HepG2 (cell line): ENCODE data around the gene CFI. TPM values are rescaled to one million over a fixed set of nuclear protein-coding genes. Genes with fewer than 3 reads are reported as not detected.

Experiments
- ATAD3A ChIP-seq: sonication (generic); formaldehyde crosslinking; IDR thresholded peaks from 2 replicates; pipeline ENCODE4 v1.4.0; 2020; ENCODE audit warnings: missing genetic modification reagents
- KLF15 ChIP-seq: sonication (generic); formaldehyde crosslinking; IDR thresholded peaks from 2 replicates; pipeline ENCODE4 v1.8.1; 2023; ENCODE audit warnings: borderline replicate concordance, mild to moderate bottlenecking, inconsistent platforms, missing genetic modification reagents, mixed read lengths
- KLF16 ChIP-seq, 2 experiments: sonication (generic) in 1 of 2; formaldehyde crosslinking in 1 of 2; IDR thresholded peaks; 2 replicates each; pipeline versions ENCODE4 v1.6.1 to v1.8.0; 2016 to 2023; ENCODE audit warnings: missing genetic modification reagents in 2 of 2, missing compliant biosample characterization in 1 of 2
- MAFK ChIP-seq, 2 experiments: IDR thresholded peaks in 1 of 2; conservative IDR thresholded peaks in 1 of 2; 2 replicates each; pipeline ENCODE4 v1.6.1; 2011; ENCODE audit warnings: improper control_type of control experiment in 2 of 2, low read length in 2 of 2
- MZF1 ChIP-seq: sonication (generic); formaldehyde crosslinking; IDR thresholded peaks from 2 replicates; pipeline ENCODE4 v1.8.1; 2023; ENCODE audit warnings: mild to moderate bottlenecking, missing genetic modification reagents, borderline replicate concordance
- NRL ChIP-seq: sonication (generic); formaldehyde crosslinking; IDR thresholded peaks from 2 replicates; pipeline ENCODE4 v1.5.0; 2020; ENCODE audit warnings: missing genetic modification reagents, mild to moderate bottlenecking, moderate library complexity, borderline replicate concordance
- TEAD2 ChIP-seq: sonication (generic); formaldehyde crosslinking; IDR thresholded peaks from 2 replicates; pipeline ENCODE4 v1.9.0; 2021; ENCODE audit warnings: missing genetic modification reagents
- ZNF256 ChIP-seq: sonication (generic); formaldehyde crosslinking; conservative IDR thresholded peaks from 2 replicates; pipeline ENCODE4 v1.4.0; 2020; ENCODE audit warnings: missing genetic modification reagents
- ZNF431 ChIP-seq: sonication (generic); formaldehyde crosslinking; IDR thresholded peaks from 2 replicates; pipeline ENCODE4 v1.9.0; 2022; ENCODE audit warnings: missing genetic modification reagents, low read depth, mild to moderate bottlenecking, borderline replicate concordance
- ZNF749 ChIP-seq: sonication (generic); formaldehyde crosslinking; IDR thresholded peaks from 2 replicates; pipeline ENCODE4 v1.8.0; 2022; ENCODE audit warnings: mild to moderate bottlenecking, missing genetic modification reagents, moderate library complexity, borderline replicate concordance
- ZNF761 ChIP-seq: sonication (generic); formaldehyde crosslinking; conservative IDR thresholded peaks from 2 replicates; pipeline ENCODE4 v1.4.0; 2020; ENCODE audit warnings: mild to moderate bottlenecking, missing genetic modification reagents
- ZNF776 ChIP-seq: sonication (generic); formaldehyde crosslinking; IDR thresholded peaks from 2 replicates; pipeline ENCODE4 v1.4.0; 2020; ENCODE audit warnings: mild to moderate bottlenecking, missing genetic modification reagents
- polyA plus RNA-seq, 8 experiments: library from polyadenylated mRNA; depleted of rRNA in 3 of 8; stranded (reverse) in 7 of 8; unstranded in 1 of 8; fragments of >200 nt; fragmentation: Illumina TruSeq in 4 of 8; extraction: Trizol in 4 of 8; gene quantifications; 2 replicates each; pipeline versions ENCODE4 v1.2.1 to v1.2.3, GENCODE V29; 2011 to 2016; ENCODE audit warnings: low read depth in 4 of 8, missing spikeins in 1 of 8, mixed read lengths in 1 of 8; ENCODE audit not compliant: insufficient read depth in 1 of 8
- total RNA-seq, 5 experiments: library from RNA; depleted of rRNA; stranded (reverse); fragments of >200 nt; fragmentation: Illumina TruSeq; extraction: Trizol; gene quantifications; 2 replicates each; pipeline ENCODE4 v1.2.3, GENCODE V29; 2016; ENCODE audit warnings: low read depth in 1 of 5
- TF ChIP-seq, protein P1 (sequence below): sonication (generic); formaldehyde crosslinking; IDR thresholded peaks from 2 replicates; pipeline ENCODE4 v1.4.0; 2020; ENCODE audit warnings: mild to moderate bottlenecking, missing genetic modification reagents
- TF ChIP-seq, protein P2 (sequence below), 2 experiments: fragments of 450-650 bp in 1 of 2; sonication (generic) in 1 of 2; formaldehyde crosslinking; IDR thresholded peaks; 2 replicates each; pipeline versions ENCODE4 v1.5.0 to v1.8.0; 2020 to 2022; ENCODE audit warnings: mild to moderate bottlenecking in 1 of 2, missing genetic modification reagents in 1 of 2
- TF ChIP-seq, protein P3 (sequence below): sonication (generic); formaldehyde crosslinking; IDR thresholded peaks from 2 replicates; pipeline ENCODE4 v1.8.1; 2023; ENCODE audit warnings: mild to moderate bottlenecking, inconsistent platforms, moderate library complexity, missing genetic modification reagents, borderline replicate concordance
- TF ChIP-seq, protein P4 (sequence below): sonication (generic); formaldehyde crosslinking; IDR thresholded peaks from 2 replicates; pipeline ENCODE4 v1.5.0; 2020; ENCODE audit warnings: missing genetic modification reagents, mild to moderate bottlenecking, borderline replicate concordance
- TF ChIP-seq, protein P5 (sequence below): IDR thresholded peaks from 2 replicates; pipeline ENCODE4 v1.6.1; 2016; ENCODE audit warnings: low read depth, missing genetic modification reagents, missing compliant biosample characterization

The CFI gene
- total and polyA plus RNA-seq, 2 of the 13 experiments (the other 11 are each of a cell fraction or from before 2014, with no cell fraction given) = 284 to 337 TPM

DNA sequence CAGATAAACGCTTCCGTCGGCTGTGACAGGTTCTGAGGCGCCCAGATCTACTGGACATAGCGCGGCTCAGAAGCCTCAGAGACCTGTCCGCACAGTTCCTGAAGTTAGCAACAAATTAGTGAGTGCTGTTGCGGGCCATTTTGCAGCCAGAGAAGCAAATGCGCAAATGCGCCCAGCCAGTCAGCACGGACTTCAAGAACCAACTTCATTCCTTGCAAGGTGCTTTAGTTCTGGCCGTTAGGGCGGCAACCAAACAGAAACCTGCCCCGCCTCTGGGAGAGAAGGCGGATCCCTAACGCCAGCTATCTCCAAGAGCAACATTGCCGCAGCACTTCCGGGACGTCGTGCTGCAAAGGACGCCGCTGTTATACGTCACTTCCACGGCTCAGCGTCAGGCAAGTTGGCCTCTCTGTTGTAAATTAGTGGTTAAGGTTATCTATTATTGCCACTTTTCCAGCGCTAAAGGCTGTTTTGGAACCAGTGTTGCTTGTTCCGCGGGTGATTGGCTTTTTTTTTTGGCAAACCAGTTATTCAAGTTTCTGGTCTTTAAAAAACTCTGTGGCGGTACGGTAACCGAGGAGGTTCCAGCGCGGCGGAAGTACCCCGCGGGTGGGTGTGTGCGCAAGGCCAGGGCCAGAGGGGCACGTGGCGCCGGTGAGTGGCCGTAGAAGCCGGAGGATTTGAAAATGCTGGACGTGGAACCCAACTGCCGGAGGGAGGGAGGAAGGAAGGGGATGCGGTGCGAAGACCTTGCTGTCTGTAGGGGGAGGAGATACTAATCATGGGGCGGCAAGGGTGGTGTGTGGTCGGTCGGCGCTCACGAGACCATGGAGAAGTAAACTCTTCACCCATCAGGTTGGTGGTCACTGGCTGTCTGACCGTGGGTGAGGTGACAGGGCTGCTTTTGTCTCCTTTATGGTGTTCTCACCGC lies 13.6 kb upstream of the CFI start, which contains the start of gene GAR1 (continued):
- TF ChIP-seq, protein P1, sequence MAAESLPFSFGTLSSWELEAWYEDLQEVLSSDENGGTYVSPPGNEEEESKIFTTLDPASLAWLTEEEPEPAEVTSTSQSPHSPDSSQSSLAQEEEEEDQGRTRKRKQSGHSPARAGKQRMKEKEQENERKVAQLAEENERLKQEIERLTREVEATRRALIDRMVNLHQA = no peak
- TF ChIP-seq KLF16 (CRISPR knock-in tag; IDR thresholded peaks at IDR 0.05) (peak in 1 of 2 experiments; percentile 82; a peak in 2 of 4 replicates), ZNF749 (CRISPR knock-in tag) (no peak), ZNF776 (CRISPR knock-in tag) (no peak), ZNF256 (CRISPR knock-in tag) (0 out of 2 replicates have a peak, but pooled peaks have one; percentile 21), TEAD2 (CRISPR knock-in tag) (0 out of 2 replicates have a peak, but pooled peaks have one; percentile 19), NRL (CRISPR knock-in tag) (0 out of 2 replicates have a peak, but pooled peaks have one; percentile 14), ZNF761 (CRISPR knock-in tag) (no peak), ZNF431 (CRISPR knock-in tag) (0 out of 2 replicates have a peak, but pooled peaks have one; percentile 31), ATAD3A (CRISPR knock-in tag) (no peak), MZF1 (CRISPR knock-in tag) (no peak), KLF15 (CRISPR knock-in tag) (peak; percentile 9; the same call in 1 of the 2 replicates), MAFK (conservative IDR thresholded peaks at IDR 0.05 in 1 of 2, IDR thresholded peaks at IDR 0.05 in 1 of 2; ENCODE audit: low read length in 2 of 2) (no peak)
- TF ChIP-seq, protein P2, sequence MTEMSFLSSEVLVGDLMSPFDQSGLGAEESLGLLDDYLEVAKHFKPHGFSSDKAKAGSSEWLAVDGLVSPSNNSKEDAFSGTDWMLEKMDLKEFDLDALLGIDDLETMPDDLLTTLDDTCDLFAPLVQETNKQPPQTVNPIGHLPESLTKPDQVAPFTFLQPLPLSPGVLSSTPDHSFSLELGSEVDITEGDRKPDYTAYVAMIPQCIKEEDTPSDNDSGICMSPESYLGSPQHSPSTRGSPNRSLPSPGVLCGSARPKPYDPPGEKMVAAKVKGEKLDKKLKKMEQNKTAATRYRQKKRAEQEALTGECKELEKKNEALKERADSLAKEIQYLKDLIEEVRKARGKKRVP (CRISPR knock-in tag; IDR thresholded peaks at IDR 0.05) = peak in 1 of 2 experiments; percentile 69; a peak in 1 of 4 replicates
- TF ChIP-seq, protein P3, sequence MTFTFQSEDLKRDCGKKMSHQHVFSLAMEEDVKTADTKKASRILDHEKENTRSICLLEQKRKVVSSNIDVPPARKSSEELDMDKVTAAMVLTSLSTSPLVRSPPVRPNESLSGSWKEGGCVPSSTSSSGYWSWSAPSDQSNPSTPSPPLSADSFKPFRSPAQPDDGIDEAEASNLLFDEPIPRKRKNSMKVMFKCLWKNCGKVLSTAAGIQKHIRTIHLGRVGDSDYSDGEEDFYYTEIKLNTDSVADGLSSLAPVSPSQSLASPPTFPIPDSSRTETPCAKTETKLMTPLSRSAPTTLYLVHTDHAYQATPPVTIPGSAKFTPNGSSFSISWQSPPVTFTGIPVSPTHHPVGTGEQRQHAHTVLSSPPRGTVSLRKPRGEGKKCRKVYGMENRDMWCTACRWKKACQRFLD (CRISPR knock-in tag) = peak; percentile 77; the same call in 1 of the 2 replicates
- TF ChIP-seq, protein P4, sequence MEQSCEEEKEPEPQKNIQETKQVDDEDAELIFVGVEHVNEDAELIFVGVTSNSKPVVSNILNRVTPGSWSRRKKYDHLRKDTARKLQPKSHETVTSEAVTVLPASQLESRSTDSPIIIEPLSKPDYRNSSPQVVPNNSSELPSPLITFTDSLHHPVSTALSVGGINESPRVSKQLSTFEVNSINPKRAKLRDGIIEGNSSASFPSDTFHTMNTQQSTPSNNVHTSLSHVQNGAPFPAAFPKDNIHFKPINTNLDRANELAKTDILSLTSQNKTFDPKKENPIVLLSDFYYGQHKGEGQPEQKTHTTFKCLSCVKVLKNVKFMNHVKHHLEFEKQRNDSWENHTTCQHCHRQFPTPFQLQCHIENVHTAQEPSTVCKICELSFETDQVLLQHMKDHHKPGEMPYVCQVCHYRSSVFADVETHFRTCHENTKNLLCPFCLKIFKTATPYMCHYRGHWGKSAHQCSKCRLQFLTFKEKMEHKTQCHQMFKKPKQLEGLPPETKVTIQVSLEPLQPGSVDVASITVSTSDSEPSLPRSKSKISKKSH (CRISPR knock-in tag) = no peak
- TF ChIP-seq, protein P5, sequence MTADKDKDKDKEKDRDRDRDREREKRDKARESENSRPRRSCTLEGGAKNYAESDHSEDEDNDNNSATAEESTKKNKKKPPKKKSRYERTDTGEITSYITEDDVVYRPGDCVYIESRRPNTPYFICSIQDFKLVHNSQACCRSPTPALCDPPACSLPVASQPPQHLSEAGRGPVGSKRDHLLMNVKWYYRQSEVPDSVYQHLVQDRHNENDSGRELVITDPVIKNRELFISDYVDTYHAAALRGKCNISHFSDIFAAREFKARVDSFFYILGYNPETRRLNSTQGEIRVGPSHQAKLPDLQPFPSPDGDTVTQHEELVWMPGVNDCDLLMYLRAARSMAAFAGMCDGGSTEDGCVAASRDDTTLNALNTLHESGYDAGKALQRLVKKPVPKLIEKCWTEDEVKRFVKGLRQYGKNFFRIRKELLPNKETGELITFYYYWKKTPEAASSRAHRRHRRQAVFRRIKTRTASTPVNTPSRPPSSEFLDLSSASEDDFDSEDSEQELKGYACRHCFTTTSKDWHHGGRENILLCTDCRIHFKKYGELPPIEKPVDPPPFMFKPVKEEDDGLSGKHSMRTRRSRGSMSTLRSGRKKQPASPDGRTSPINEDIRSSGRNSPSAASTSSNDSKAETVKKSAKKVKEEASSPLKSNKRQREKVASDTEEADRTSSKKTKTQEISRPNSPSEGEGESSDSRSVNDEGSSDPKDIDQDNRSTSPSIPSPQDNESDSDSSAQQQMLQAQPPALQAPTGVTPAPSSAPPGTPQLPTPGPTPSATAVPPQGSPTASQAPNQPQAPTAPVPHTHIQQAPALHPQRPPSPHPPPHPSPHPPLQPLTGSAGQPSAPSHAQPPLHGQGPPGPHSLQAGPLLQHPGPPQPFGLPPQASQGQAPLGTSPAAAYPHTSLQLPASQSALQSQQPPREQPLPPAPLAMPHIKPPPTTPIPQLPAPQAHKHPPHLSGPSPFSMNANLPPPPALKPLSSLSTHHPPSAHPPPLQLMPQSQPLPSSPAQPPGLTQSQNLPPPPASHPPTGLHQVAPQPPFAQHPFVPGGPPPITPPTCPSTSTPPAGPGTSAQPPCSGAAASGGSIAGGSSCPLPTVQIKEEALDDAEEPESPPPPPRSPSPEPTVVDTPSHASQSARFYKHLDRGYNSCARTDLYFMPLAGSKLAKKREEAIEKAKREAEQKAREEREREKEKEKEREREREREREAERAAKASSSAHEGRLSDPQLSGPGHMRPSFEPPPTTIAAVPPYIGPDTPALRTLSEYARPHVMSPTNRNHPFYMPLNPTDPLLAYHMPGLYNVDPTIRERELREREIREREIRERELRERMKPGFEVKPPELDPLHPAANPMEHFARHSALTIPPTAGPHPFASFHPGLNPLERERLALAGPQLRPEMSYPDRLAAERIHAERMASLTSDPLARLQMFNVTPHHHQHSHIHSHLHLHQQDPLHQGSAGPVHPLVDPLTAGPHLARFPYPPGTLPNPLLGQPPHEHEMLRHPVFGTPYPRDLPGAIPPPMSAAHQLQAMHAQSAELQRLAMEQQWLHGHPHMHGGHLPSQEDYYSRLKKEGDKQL (CRISPR knock-in tag) = no peak
